Measurements from ENCODE around the gene NUDT4. TPM values are rescaled to one million over a fixed set of nuclear protein-coding genes. Genes with fewer than 3 reads are reported as not detected.
"Not testable (repeated sequence)": the region's sequence is repeated elsewhere in the genome, so short reads cannot be mapped to it uniquely, and the experiment has no call there.

Gene NUDT4
- polyA plus RNA-seq, 4 donors, result 115 to 146 (median 122) TPM

GRCh38 chr12:93365616-93366405 is 11.9 kb upstream of the NUDT4 start:
- DNase-seq (ENCODE audit: low read depth in 4 of 4, low spot score in 2 of 4), result no peak

DNA sequence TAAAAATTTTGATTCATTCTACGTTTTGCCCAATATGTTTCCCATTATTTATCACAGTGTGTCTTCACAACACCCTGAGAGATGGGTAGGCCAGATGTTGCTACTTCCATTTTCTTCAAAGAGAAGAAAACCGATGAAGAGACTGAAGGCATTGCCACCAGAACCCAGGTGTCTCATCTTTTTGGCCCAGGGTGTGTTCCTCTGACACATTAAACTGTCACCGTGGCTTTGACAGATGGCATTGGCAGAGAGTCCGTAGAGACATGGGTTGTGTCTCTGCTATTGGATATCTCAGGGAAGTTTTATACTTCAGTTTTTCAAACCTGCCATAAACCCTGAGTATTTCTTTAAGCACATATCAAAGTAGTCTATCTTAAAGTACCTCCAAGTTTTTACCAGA is 11.3 kb upstream of the NUDT4 start:
- no peak for DNase-seq (ENCODE audit: low read depth in 4 of 4, low spot score in 2 of 4)

DNA sequence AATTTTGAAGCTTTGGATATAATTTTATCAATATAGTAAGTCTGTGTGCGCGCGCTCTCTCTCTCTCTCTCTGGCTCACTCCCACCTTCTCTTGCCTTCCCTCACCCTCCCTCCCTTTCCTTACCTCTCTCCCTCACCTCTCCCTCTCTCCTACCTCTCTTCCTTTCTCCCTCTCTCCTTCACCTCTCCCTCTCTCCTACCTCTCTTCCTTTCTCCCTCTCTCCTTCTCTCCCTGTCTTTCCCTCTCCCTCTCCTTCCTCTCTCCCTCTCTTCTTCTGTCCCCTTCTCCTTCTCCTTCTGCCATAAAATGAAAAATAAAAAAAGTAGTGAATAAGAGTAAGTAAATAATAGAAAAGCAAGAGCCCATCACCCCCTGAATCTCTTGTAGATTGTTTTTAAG is 9.0 kb upstream of the NUDT4 start:
- DNase-seq (ENCODE audit: low read depth in 4 of 4, low spot score in 2 of 4), result no peak

DNA sequence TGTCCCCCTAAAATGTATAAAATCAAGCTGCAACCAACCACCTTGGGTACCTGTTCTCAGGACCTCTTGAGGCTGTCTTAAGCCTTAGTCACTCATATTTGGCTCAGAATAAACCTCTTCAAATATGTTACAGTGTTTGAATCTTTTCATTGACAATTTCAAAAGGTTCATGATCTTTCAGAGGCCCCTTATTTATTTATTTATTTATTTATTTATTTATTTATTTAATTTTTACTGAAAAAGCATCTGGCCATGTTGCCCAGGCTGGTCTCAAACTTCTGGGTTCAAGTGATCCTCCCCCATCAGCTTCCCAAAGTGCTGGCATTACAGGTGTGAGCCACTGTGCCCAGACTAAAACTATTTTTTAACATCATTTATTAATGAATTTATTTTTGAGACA is 8.2 kb upstream of the NUDT4 start:
- DNase-seq (ENCODE audit: low read depth in 4 of 4, low spot score in 2 of 4), result no peak

DNA sequence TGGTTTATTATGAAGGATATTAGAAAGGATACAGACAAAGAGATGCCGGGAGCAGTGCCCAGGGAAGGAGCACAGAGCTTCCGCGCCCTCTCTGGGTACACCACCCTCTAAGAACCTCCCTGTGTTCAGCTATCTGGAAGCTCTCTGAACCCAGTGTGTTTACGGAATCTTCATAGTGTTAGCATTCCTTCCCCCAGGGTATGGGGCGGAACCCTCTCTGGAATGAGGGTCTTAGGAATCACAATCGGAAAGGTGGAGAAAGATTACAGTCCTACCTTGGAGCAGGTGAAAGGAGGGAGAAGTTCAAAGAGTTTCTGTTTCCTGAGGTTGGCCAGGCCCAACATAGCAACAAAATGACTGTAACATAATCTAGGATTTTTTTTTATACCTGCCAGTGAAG is 6.8 kb upstream of the NUDT4 start:
- DNase-seq (ENCODE audit: low read depth in 4 of 4, low spot score in 2 of 4), result no peak

GRCh38 chr12:93373961-93374656 is 3.6 kb upstream of the NUDT4 start:
- no peak for DNase-seq (ENCODE audit: low read depth in 4 of 4, low spot score in 2 of 4)

- no peak for DNase-seq (ENCODE audit: low read depth in 4 of 4, low spot score in 2 of 4)
These were observed 1.8 kb upstream of the NUDT4 start for GRCh38 chr12:93375906-93376305.

DNA sequence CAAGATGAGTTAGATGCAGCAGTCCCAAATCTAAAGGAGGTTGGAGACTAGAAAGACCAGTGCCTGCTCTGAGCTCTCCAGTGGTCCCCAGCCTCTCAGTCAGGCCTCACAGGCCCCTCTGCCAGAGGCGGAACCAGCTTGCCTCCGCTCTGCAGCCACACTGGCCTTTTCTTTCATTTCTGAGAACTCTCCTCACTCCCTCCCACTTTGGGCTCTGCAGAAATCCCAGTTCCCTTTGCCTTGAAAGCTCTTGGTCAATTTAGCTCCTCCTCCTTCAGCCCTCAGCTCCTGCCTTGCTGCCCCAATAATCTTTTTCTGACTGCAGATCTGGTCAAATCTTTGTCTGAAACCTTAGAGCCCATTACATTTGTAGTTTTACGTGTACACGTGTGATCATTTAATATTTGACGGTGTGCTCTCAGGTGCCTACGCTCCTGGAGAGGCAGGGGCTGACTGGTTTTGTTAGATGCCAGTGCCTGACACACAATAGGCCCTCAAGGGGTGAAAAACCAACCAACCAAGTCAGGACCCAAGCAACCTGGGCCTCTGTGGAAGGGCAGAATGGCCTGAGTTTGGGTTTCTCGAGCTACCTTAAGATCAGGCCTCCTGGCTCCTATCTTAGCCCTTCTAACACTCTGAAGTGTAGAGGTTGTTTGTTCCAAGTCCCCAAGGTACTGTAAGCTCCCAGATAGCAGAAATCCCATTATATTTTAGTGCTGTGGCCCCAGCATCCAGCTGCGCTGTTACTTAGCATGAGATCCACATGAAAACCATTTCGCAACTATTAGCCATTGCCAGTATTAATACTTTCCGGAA is 1.1 kb upstream of the NUDT4 start:
- no peak for DNase-seq (ENCODE audit: low read depth in 4 of 4, low spot score in 2 of 4)

- DNase-seq (ENCODE audit: low read depth in 4 of 4, low spot score in 2 of 4), result peak in 3 of 4 donors; percentile 50 to 82 (median 67)
These were observed 672 bp downstream of the NUDT4 start for GRCh38 chr12:93378196-93378997.

GRCh38 chr12:93378998-93379325 is 1.2 kb downstream of the NUDT4 start:
- DNase-seq (ENCODE audit: low read depth in 4 of 4, low spot score in 2 of 4), result peak in 1 of 4 donors; percentile 28

DNA sequence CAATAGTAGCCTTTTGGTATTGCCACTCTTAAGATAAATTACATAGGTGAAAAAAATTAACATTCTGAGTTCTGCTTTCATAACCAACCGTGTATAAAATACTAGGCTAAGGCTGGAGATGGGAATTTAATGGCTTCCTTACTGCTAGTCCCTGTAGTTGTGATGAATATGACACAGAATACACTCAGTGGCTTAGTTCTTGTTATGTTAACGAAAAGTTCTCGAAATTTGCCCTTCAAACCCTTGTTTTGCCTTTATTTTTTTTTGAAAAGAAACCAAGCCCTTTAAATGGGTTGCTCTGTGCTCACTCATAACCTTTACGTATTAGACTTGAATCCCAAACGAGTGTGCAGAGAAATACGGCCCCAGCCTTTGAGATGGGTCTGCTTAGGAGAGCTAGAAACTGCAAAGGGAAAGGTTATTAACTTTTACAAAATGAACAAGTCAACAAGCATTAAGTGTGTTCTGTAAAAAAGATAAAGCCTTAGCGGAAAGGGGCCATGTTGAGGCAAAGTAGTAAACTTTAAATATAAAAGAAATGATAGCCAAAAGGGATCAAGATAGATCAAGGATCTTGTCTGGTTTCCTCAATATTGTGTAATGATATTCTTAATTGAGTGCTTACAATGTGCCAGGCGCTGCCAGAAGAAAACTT is 1.7 kb downstream of the NUDT4 start:
- peak in 2 of 4 donors; percentile 31 to 42 for DNase-seq (ENCODE audit: low read depth in 4 of 4, low spot score in 2 of 4)

DNA sequence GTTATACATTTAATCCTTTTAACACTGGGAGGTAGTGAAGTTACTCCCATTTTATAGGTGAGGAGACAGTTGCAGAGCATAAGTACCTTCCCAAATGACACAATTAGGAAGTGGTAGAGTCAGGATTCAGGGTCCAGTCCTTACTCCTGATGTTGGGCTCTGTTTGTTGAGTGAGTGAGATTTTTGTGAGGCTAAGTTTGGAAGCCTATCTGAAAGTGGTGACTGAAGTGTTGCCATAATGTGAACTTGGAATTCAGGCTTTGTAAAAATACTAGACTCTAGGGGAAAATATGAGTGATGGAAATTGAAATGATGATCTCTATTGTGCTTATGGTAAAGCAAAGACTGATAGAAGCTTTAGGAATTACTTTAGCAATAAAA is 2.2 kb downstream of the NUDT4 start:
- DNase-seq (ENCODE audit: low read depth in 4 of 4, low spot score in 2 of 4), result no peak

GRCh38 chr12:93380480-93381121 is 2.9 kb downstream of the NUDT4 start:
- peak in 3 of 4 donors; percentile 48 to 59 (median 55) for DNase-seq (ENCODE audit: low read depth in 4 of 4, low spot score in 2 of 4)

DNA sequence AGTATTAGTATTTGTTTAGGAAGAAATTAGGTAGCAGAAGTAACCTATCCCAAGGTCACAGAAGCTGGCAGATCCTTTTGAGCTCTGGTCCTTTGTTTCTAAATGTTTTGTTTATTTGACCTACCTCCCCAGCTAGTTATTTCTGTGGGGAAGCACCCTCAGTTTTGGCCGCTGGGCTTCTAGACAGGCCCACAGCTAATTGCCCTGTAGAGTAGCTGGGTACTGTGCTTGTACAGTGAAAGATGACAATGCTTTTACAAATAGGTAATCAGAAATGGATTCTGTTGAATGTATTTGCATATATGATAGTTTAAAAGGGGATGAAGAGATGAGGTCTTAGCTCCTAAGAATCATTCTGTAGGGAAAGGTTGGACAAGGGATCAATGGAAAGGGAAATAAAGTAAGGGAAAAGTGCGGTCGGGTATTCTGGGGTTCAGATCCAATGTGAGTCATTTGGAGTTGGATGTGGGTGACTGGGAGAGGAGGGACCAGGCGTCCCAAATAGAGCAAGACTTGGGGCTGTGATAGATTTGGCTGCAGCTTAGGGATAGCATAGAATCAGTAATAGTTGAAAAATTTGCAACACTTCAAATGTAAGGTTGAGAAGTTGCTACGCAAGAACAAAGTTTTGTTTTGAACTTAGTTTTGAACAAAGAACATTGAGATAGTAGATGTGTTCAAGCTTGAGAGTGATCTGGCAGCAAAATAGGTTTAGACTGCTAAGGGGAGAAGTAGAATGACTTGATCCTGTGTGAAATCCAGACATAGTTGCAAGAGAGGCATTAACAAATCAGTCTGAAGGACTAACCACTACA is 3.6 kb downstream of the NUDT4 start:
- DNase-seq (ENCODE audit: low read depth in 4 of 4, low spot score in 2 of 4), result no peak

DNA sequence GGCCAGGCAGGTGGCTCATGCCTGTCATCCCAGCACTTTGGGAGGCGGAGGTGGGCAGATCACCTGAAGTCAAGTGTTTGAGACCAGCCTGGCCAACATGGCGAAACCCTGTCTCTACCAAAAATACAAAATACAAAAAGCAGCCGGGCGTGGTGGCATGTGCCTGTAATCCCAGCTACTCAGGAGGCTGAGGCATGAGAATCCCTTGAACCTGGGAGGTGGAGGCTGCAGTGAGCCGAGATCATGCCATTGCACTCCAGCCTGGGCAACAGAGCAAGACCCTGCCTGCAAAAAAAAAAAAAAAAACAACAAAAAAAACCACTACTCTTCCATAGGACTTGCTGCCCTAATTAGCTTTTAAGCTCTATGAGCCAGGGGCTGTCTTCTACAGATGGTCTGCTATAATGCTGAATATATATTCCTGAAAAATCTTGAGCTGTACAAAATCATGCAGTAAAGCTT is 4.3 kb downstream of the NUDT4 start:
- DNase-seq (ENCODE audit: low read depth in 4 of 4, low spot score in 2 of 4), result not testable (repeated sequence)

DNA sequence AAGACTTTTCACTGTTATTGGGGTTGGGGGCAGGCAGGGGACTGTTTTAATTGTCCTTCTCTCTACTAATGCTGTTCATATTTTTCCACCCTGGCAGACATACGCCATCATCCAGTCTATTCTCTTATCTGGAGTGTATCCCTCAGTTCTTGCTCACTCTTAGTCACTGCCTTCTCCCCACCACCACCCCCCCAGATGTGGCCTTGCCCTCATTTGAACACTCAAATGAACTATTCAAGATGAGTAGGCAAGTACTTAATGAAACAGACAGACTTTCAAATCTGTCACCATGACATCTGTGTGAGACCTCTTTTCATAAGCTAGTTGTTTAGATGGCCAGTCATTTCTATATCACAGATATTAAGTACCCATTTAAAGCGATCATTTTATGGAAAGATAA is 10.1 kb downstream of the NUDT4 start:
- DNase-seq (ENCODE audit: low read depth in 4 of 4, low spot score in 2 of 4), result no peak

GRCh38 chr12:93390031-93390430 is 12.3 kb downstream of the NUDT4 start:
- DNase-seq (ENCODE audit: low read depth in 4 of 4, low spot score in 2 of 4), result no peak

GRCh38 chr12:93390549-93391297 is 13.0 kb downstream of the NUDT4 start:
- DNase-seq (ENCODE audit: low read depth in 4 of 4, low spot score in 2 of 4), result no peak

Measured in left renal cortex interstitium (tissue), 4 donors.